Pancreas (tissue), 10 donors: ENCODE measurements around the gene SERTAD4. TPM values are rescaled to one million over a fixed set of nuclear protein-coding genes. Genes with fewer than 3 reads are reported as not detected.

ENCODE experiments used
- ATAC-seq, 4 donors: fragments of 200-7000 bp; cut with Tn5 transposase; one replicate each; pipeline versions ENCODE4 v1.8.0 to v1.9.1; 2020; ENCODE audit warnings: mild to moderate bottlenecking in 4 of 4, moderate library complexity in 4 of 4
- DNase-seq, 6 donors: peaks; one replicate each; pipeline ENCODE4 v3.0.0-alpha.2; 2020
- FAIRE-seq: peaks from 2 replicates; lab custom pipeline; 2012; peaks lifted over from hg19 to GRCh38; lab: Jason Lieb, UNC
- H3K27ac ChIP-seq, 4 donors: fragments of 200-600 bp; sonication (generic); 1 replicate in 3 of 4; 2 replicates in 1 of 4; pipeline versions ENCODE4 v1.5.0 to v1.8.0; 2020
- H3K27me3 ChIP-seq, 4 donors: fragments of 200-600 bp; one replicate each; pipeline ENCODE4 v1.8.0; 2021
- H3K36me3 ChIP-seq, 3 donors: fragments of 200-600 bp; sonication (generic) in 1 of 3; one replicate each; pipeline versions ENCODE4 v1.5.0 to v1.8.0; 2020 to 2021
- H3K4me1 ChIP-seq, 3 donors: fragments of 200-600 bp; one replicate each; pipeline ENCODE4 v1.8.0; 2021
- H3K4me3 ChIP-seq, 4 donors: fragments of 200-600 bp; sonication (generic) in 2 of 4; one replicate each; pipeline versions ENCODE4 v1.5.0 to v1.8.0; 2020 to 2021
- H3K9me3 ChIP-seq, 4 donors: fragments of 200-600 bp; one replicate each; pipeline ENCODE4 v1.8.0; 2021
- CTCF ChIP-seq, 4 donors: fragments of 200-600 bp; sonication (generic) in 3 of 4; IDR thresholded peaks; one replicate each; pipeline versions ENCODE4 v1.5.0 to v1.8.0; 2021; ENCODE audit warnings: antibody characterized with exemption in 4 of 4
- WGBS, 2 donors: extraction: QIAGEN DNeasy Blood & Tissue Kit; methylation state at CpG; one replicate each; pipeline ENCODE4 v1.1.7; 2013; 5-methylcytosine and 5-hydroxymethylcytosine counted together
- intact Hi-C, 3 donors: fragments of 100-400 bp; cut with DNase I; formaldehyde crosslinking; loops; one replicate each; pipeline versions ENCODE4 v1.11.1 to v1.14.2; 2022
- polyA plus RNA-seq, 2 donors: library from polyadenylated mRNA; stranded (reverse); fragments of 200-250 nt; gene quantifications; one replicate each; pipeline ENCODE4 v1.2.3, GENCODE V29; 2013
- total RNA-seq, 6 donors: library from RNA; stranded (reverse); fragmentation: NEBNext Ultra II Directional in 4 of 6; extraction: Animal tissue kit (Norgen Biotek cat#: 25700) in 4 of 6; gene quantifications; one replicate each; pipeline versions ENCODE4 v1.2.1 to v1.2.4, GENCODE V29; 2021 to 2023
- donor health status: healthy with polysubstance abuse.
- donor health status: DM: no; HTN: no; CAD: no; lungs with moderate emphysema.
- donor health status: DM: no; HTN: no; CAD: no.
- donor health status: control.
- donor health status: control.
- donor health status: Bipolar disorder and iron deficiency.
- donor health status: DM: yes; HTN: yes; CAD: no.
- donor health status: DM: no; HTN: no; CAD: no.
- donor health status: DM: no; HTN: no; CAD: no.
- donor health status: DM: yes; HTN: yes; CAD: no.

SERTAD4 gene
- total and polyA plus RNA-seq, 8 donors = 0.14 to 0.97 (median 0.26) TPM

GRCh38 chr1:210222340-210223006 lies 10.1 kb upstream of the SERTAD4 start:
- peak in 2 of 6 donors; percentile 4 to 16 for DNase-seq
- Histone ChIP-seq H3K27me3 (no peaks in the 10 kb centered on the region), H3K36me3 (no peaks in the 10 kb centered on the region), H3K4me3 (no peak overlapping the region), H3K27ac (peak overlapping the region in 1 of 4 donors; percentile 4), H3K4me1 (peaks cover 0 to 6% (median 0%) of the 10 kb centered on the region in 3 donors), H3K9me3 (no peaks in the 10 kb centered on the region)
- intact Hi-C loops = no loop called here
- TF ChIP-seq CTCF (IDR thresholded peaks at IDR 0.05) = no peak
- peak; percentile 56 to 93 (median 78) for ATAC-seq
- WGBS, 2 donors = 13 to 27% methylated on average over 6 of the region's 6 CpGs
- FAIRE-seq = peak; percentile 57

GRCh38 chr1:210223226-210223904 lies 9.2 kb upstream of the SERTAD4 start:
- WGBS, 2 donors = 39 to 43% methylated on average over 5 of the region's 5 CpGs
- peaks cover 0 to 6% (median 0%) of the 10 kb centered on the region in 3 donors for H3K4me1 ChIP-seq
- no peaks in the 10 kb centered on the region for H3K27me3 ChIP-seq
- DNase-seq (no peak), ATAC-seq (peak in 3 of 4 donors; percentile 32 to 57 (median 43)), FAIRE-seq (no peak)
- intact Hi-C loops = no loop called here
- H3K4me3 ChIP-seq = no peak overlapping the region
- no peaks in the 10 kb centered on the region for H3K9me3 ChIP-seq
- H3K36me3 ChIP-seq = no peaks in the 10 kb centered on the region
- H3K27ac ChIP-seq = no peak overlapping the region
- no peak for TF ChIP-seq CTCF (IDR thresholded peaks at IDR 0.05)

DNA sequence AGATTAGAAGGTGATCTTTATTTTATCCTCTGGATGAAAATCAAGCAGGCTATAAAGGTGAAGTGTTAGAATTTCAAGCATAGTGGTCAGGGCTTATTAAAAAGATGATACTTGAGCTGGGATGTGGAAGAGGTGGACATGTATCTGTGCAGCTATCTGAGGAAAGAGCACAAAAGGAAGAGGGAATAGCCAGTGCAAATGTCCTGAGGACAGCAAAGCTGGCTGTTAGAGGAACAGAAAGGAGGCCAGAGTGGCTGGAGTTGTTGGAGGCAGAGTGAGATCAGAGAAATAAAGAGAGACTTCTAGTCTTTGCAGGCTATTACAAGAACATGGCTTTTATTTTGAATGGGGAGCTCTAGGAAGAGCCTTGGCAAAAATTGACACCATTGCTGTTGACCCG lies 4.4 kb upstream of the SERTAD4 start:
- 58 to 78% methylated on average over 1 of the region's 1 CpG for WGBS, 2 donors
- Histone ChIP-seq H3K4me1 (no peaks in the 10 kb centered on the region), H3K36me3 (no peaks in the 10 kb centered on the region), H3K4me3 (no peak overlapping the region), H3K27ac (no peak overlapping the region), H3K27me3 (peaks cover 0 to 5% (median 0%) of the 10 kb centered on the region in 4 donors), H3K9me3 (no peaks in the 10 kb centered on the region)
- ATAC-seq (no peak), DNase-seq (no peak), FAIRE-seq (no peak)
- TF ChIP-seq CTCF (IDR thresholded peaks at IDR 0.05) = no peak
- intact Hi-C loops = no loop called here

DNA sequence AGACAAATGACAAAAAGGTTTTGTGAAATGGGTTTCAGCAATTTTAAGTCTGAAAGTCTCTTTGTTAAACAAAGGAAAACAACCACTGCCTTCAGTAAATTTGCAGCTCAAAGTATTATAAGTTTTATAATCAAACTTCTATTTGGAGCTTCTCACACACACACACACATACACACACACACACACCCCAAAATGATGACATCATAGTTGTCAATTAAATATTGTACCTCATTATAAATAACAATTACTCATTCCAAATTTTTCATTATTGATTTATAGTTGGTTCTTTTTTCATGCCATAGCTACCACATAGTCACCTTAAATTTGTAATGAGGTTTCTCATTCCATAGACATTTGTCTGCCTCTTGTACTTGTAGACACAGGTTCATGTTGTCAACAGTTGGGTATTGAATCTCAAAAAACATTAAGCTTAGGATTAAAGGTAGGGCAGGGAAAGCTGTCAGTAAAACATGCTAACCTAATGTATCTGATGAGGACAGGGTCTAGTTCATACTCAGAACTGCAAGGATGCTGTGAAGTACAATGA lies 2.4 kb upstream of the SERTAD4 start:
- Histone ChIP-seq H3K27ac (no peak overlapping the region), H3K36me3 (no peaks in the 10 kb centered on the region), H3K9me3 (no peaks in the 10 kb centered on the region), H3K4me3 (no peak overlapping the region), H3K27me3 (peaks cover 0 to 5% (median 0%) of the 10 kb centered on the region in 4 donors), H3K4me1 (no peaks in the 10 kb centered on the region)
- DNase-seq = no peak
- intact Hi-C loops = no loop called here
- ATAC-seq = no peak
- FAIRE-seq = no peak
- no peak for TF ChIP-seq CTCF (IDR thresholded peaks at IDR 0.05)
